ENCODE measurements around the gene MMP2.

GRCh38 chr16:55543472-55543871, 64.5 kb downstream of the MMP2 start:
- peak; percentile 16 to 29 (median 27) for TF ChIP-seq CTCF (IDR thresholded peaks at IDR 0.05)
- TF ChIP-seq POLR2A (IDR thresholded peaks at IDR 0.05): no peak
